NCI-H526 (cell line): ENCODE measurements around the gene CENPX.

Source experiments
- DNase-seq, 2 experiments: peaks; one replicate each; lab custom pipeline; 2025; lab: John Stamatoyannopoulos, UW

The CENPX gene

GRCh38 chr17:81980707-81981343 lies 41.9 kb downstream of the CENPX start:
- no peak for DNase-seq

GRCh38 chr17:81980122-81980521 lies 42.6 kb downstream of the CENPX start:
- no peak for DNase-seq

GRCh38 chr17:81978524-81979298 lies 44.0 kb downstream of the CENPX start:
- DNase-seq = no peak

- peak; percentile 51 to 95 for DNase-seq
These were observed 45.4 kb downstream of the CENPX start, which contains the start of gene ASPSCR1 for GRCh38 chr17:81977211-81977808. Gene ASPSCR1 (plus strand): TSS chr17:81977629. CDS start chr17:81977647, 18 bp downstream.

- peak; percentile 44 to 64 for DNase-seq
These were observed 46.1 kb downstream of the CENPX start for GRCh38 chr17:81976332-81977210.

- DNase-seq = no peak
These were observed 49.2 kb downstream of the CENPX start for GRCh38 chr17:81973432-81973831.

GRCh38 chr17:81968850-81969812 lies 53.5 kb downstream of the CENPX start:
- no peak for DNase-seq
